Measurements from ENCODE around the gene TPSD1. TPM values are rescaled to one million over a fixed set of nuclear protein-coding genes. Genes with fewer than 3 reads are reported as not detected.
A peak's percentile ranks its signal among the peaks of the same experiment; 100 is the strongest.

TPSD1 gene
- total RNA-seq, 1 experiment from 2014 or later, result not detected

GRCh38 chr16:1287982-1288670 is 32.3 kb downstream of the TPSD1 start:
- Histone ChIP-seq H3K79me2 (ENCODE audit: low read depth) (no peaks in the 10 kb centered on the region), H4K20me1 (ENCODE audit: insufficient read depth) (no peaks in the 10 kb centered on the region), H3K4me3 (no peak overlapping the region), H3K27ac (no peak overlapping the region), H3K9me2 (ENCODE audit: insufficient read depth) (no peaks in the 10 kb centered on the region), H2AFZ (no peak overlapping the region), H3K9me3 (ENCODE audit: insufficient read depth, low read depth) (no peaks in the 10 kb centered on the region), H3F3A (ENCODE audit: insufficient read depth, low read depth) (no peaks in the 10 kb centered on the region), H3K4me1 (replicated peaks; ENCODE audit: insufficient read depth) (no peaks in the 10 kb centered on the region; the same call in 1 of the 2 replicates), H3K27me3 (ENCODE audit: insufficient read depth, low read depth) (peaks cover 45% of the 10 kb centered on the region; the same call in 1 of the 2 replicates), H3K4me2 (no peak overlapping the region), H3K36me3 (ENCODE audit: low read depth) (no peaks in the 10 kb centered on the region)
- peak in 1 of 2 experiments; percentile 48 for DNase-seq
- intact Hi-C loops (cut with micrococcal nuclease; ENCODE audit: unreplicated experiment), result no loop called here
- POLR2A ChIA-PET (ENCODE audit: unreplicated experiment), result no interaction called here
- CTCF ChIA-PET, result no interaction called here
- no TSS peak for BruUV-seq (replicated peaks)
- TF ChIP-seq EZH2 (IDR thresholded peaks at IDR 0.05; ENCODE audit: low read depth) (no peak), CTCF (conservative IDR thresholded peaks at IDR 0.05) (no peak)

- TF ChIP-seq EZH2 (IDR thresholded peaks at IDR 0.05; ENCODE audit: low read depth) (no peak), CTCF (conservative IDR thresholded peaks at IDR 0.05) (no peak)
- H3K4me1 ChIP-seq (replicated peaks; ENCODE audit: insufficient read depth), result peaks cover 5% of the 10 kb centered on the region
- H3K4me2 ChIP-seq, result no peak overlapping the region
- intact Hi-C loops (cut with micrococcal nuclease; ENCODE audit: unreplicated experiment), result no loop called here
- no peak for DNase-seq
- no peak overlapping the region for H3K4me3 ChIP-seq
- H3K9me3 ChIP-seq (ENCODE audit: insufficient read depth, low read depth), result no peaks in the 10 kb centered on the region
- BruUV-seq (replicated peaks), result no TSS peak
- no peak overlapping the region for H2AFZ ChIP-seq
- H3K27ac ChIP-seq, result no peak overlapping the region
- no peaks in the 10 kb centered on the region for H3K9me2 ChIP-seq (ENCODE audit: insufficient read depth)
- ChIA-PET POLR2A (ENCODE audit: unreplicated experiment) (no interaction called here), CTCF (no interaction called here)
- no peaks in the 10 kb centered on the region for H3K79me2 ChIP-seq (ENCODE audit: low read depth)
- no peaks in the 10 kb centered on the region for H4K20me1 ChIP-seq (ENCODE audit: insufficient read depth)
- peaks cover 37% of the 10 kb centered on the region; the same call in 1 of the 2 replicates for H3K27me3 ChIP-seq (ENCODE audit: insufficient read depth, low read depth)
- no peaks in the 10 kb centered on the region for H3F3A ChIP-seq (ENCODE audit: insufficient read depth, low read depth)
- no peaks in the 10 kb centered on the region for H3K36me3 ChIP-seq (ENCODE audit: low read depth)
Observed at GRCh38 chr16:1288813-1289476, 33.1 kb downstream of the TPSD1 start.

GRCh38 chr16:1289477-1289866 is 33.6 kb downstream of the TPSD1 start:
- intact Hi-C loops (cut with micrococcal nuclease; ENCODE audit: unreplicated experiment), result no loop called here
- peaks cover 37% of the 10 kb centered on the region; the same call in 1 of the 2 replicates for H3K27me3 ChIP-seq (ENCODE audit: insufficient read depth, low read depth)

More at GRCh38 chr16:1289477-1289866, 33.6 kb downstream of the TPSD1 start:
- peaks cover 11% of the 10 kb centered on the region for H3K4me1 ChIP-seq (replicated peaks; ENCODE audit: insufficient read depth)
- no peaks in the 10 kb centered on the region for H3K79me2 ChIP-seq (ENCODE audit: low read depth)
- H3K9me2 ChIP-seq (ENCODE audit: insufficient read depth), result no peaks in the 10 kb centered on the region
- CTCF ChIA-PET, result no interaction called here
- BruUV-seq (replicated peaks), result no TSS peak
- no peaks in the 10 kb centered on the region for H4K20me1 ChIP-seq (ENCODE audit: insufficient read depth)
- no peaks in the 10 kb centered on the region for H3F3A ChIP-seq (ENCODE audit: insufficient read depth, low read depth)
- H3K4me3 ChIP-seq, result no peak overlapping the region
- POLR2A ChIA-PET (ENCODE audit: unreplicated experiment), result no interaction called here
- DNase-seq, result no peak
- TF ChIP-seq EZH2 (IDR thresholded peaks at IDR 0.05; ENCODE audit: low read depth) (no peak), CTCF (conservative IDR thresholded peaks at IDR 0.05) (no peak)
- no peak overlapping the region for H3K4me2 ChIP-seq
- H3K9me3 ChIP-seq (ENCODE audit: insufficient read depth, low read depth), result no peaks in the 10 kb centered on the region
- no peaks in the 10 kb centered on the region for H3K36me3 ChIP-seq (ENCODE audit: low read depth)
- no peak overlapping the region for H2AFZ ChIP-seq
- no peak overlapping the region for H3K27ac ChIP-seq
